Panc1 (cell line): ENCODE measurements around the gene GRIP2.

Source experiments
- POLR2AphosphoS5 ChIP-seq: IDR thresholded peaks from 2 replicates; pipeline ENCODE4 v1.6.1; 2012; ENCODE audit warnings: mild to moderate bottlenecking, low read depth, low read length, moderate library complexity
- TCF7L2 ChIP-seq: IDR thresholded peaks from 2 replicates; pipeline ENCODE4 v1.6.1; 2011; ENCODE audit warnings: mild to moderate bottlenecking, low read depth, low read length, inconsistent platforms
- TF ChIP-seq, protein P1 (sequence below): fragments of 450-650 bp; IDR thresholded peaks from 2 replicates; pipeline ENCODE4 v1.5.1; 2017; ENCODE audit warnings: mild to moderate bottlenecking

- TF ChIP-seq, protein P1, sequence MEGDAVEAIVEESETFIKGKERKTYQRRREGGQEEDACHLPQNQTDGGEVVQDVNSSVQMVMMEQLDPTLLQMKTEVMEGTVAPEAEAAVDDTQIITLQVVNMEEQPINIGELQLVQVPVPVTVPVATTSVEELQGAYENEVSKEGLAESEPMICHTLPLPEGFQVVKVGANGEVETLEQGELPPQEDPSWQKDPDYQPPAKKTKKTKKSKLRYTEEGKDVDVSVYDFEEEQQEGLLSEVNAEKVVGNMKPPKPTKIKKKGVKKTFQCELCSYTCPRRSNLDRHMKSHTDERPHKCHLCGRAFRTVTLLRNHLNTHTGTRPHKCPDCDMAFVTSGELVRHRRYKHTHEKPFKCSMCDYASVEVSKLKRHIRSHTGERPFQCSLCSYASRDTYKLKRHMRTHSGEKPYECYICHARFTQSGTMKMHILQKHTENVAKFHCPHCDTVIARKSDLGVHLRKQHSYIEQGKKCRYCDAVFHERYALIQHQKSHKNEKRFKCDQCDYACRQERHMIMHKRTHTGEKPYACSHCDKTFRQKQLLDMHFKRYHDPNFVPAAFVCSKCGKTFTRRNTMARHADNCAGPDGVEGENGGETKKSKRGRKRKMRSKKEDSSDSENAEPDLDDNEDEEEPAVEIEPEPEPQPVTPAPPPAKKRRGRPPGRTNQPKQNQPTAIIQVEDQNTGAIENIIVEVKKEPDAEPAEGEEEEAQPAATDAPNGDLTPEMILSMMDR: no peak
- TF ChIP-seq POLR2AphosphoS5: no peak
- TF ChIP-seq TCF7L2: no peak
Observed at GRCh38 chr3:14512281-14512941, 27.7 kb downstream of the GRIP2 start.
